DMS79 (cell line): Measurements from ENCODE around the gene TAF15.
A peak's percentile ranks its signal among the peaks of the same experiment; 100 is the strongest.

Experiments
- DNase-seq: peaks from one replicate; lab custom pipeline; 2025; lab: John Stamatoyannopoulos, UW

Gene TAF15

DNA sequence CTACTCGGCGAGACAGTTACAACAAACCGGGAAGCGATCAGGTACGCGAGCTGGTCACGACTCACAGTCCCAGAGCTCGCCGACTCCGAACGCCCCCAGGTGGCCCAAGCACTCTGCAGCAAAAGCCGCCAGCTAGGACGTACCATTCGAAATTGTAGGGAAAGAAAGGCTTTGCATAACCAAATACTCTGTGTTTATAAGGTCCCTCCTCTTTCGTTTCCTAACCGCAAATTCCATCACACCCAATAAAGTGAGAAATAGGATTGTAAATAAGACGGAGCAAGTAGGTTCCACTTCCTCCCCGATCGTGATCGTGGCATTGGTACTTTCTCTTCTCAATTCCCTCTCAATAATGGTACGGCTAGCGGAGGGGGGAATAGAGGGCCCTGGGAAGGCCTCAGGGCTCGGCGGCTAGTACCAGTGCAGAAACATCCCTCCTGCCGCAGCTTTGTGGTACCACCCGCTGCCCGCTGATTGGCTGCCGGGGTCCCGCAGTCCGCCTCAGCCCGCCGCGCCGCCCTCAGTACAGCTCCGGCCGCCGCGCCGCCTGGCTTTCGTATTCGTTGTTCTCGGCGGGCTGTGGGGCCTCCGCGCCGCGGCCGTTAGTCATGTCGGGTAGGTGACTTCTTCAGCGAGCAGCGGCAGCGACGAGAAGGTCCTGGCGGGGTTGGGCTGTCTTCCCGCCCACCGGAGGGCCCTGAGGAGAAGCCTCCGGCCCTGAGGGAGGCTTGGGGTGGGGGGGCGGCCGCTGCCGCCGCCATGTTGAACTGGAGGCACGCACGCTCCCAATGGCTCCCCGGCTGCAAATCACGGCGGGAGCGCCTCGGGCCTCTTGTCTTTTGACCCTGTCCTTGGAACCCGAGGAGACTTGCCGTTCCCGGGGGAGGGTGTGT is at the start of gene TAF15:
TSS of gene TAF15 (plus strand) at position 523 of the 893 bp plus-strand sequence. CDS start at position 609, 86 bp downstream.
- DNase-seq = peak; percentile 97

- no peak for DNase-seq
Observed at GRCh38 chr17:35760587-35760986, 48.7 kb upstream of the TAF15 start, which contains the start of gene C17orf50. TSS of gene C17orf50 (plus strand) at chr17:35760887. CDS start at chr17:35760942, 55 bp downstream.

DNA sequence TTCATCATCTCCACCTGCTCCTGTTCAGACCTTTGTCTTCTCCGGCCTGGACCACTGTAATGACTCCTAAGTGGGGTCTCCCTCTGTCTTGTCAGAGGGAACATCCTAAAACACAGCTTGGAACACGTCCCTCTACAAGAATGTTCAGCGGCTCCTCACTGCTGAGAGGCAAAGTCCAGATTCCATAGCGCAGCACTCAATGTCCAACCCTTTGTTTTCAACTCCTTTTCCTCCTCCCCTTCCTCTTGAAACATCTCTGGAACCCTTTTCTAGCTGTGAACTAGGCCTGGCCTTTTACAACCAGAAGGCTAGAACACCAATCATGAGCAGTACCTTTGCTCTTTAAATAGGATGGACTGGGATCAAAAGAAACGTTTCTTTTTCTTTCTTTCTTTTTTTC is 47.7 kb upstream of the TAF15 start:
- no peak for DNase-seq

DNA sequence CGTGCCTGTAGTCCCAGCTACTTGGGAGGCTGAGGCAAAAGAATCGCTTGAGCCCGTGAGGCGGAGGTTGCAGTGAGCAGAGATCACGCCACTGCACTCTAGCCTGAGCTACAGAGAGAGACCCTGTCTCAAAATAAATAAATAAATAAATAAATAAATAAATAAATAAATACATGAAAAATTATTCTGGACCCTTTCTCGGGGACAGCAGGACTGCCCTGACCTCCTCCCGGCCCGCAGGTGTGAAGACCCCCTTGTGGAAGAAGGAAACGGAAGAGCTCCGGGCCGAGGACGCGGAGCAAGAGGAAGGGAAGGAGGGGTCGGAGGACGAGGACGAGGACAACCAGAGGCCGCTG is 45.5 kb upstream of the TAF15 start:
- DNase-seq = no peak

- DNase-seq = peak; percentile 74
Observed at GRCh38 chr17:35764123-35764991, 44.9 kb upstream of the TAF15 start.

GRCh38 chr17:35765086-35765710 is 44.1 kb upstream of the TAF15 start:
- DNase-seq = no peak

DNA sequence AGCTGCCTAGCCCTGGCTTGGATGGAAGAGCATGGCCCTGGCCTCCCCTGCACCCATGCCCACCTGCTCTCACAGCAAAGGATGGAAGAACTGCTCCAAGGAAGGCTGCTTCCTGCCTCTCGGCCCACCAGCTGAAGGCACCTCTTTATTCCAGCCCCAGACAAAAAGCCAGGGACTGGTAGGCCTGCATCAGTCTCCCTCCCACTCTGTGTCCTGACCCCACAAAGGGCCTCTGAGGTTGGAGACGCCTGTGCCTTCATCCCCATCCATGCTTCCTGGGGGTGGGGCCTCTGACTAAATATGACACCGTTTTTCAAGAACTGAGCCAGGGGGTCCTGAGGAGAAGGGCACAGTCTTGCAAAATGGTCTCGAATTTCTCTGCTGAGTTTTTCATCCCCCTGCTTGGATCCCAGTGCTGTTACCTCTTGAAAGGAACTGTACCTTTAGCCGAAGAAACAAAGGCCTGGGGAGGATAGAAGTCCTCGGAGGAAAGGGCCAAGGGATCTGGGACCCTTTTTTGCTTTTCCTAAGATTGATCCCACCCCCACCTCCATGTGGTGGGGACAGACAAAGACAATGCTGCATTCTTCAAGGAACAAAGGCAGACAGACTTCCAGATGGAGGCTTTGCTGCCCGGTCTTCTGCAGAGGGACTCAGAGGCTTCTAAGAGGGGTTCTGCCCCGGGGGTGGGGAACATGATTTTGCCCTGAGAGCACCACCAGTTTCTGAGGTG is 43.4 kb upstream of the TAF15 start:
- no peak for DNase-seq

- DNase-seq = no peak
Observed at GRCh38 chr17:35766489-35766877, 42.8 kb upstream of the TAF15 start.

DNA sequence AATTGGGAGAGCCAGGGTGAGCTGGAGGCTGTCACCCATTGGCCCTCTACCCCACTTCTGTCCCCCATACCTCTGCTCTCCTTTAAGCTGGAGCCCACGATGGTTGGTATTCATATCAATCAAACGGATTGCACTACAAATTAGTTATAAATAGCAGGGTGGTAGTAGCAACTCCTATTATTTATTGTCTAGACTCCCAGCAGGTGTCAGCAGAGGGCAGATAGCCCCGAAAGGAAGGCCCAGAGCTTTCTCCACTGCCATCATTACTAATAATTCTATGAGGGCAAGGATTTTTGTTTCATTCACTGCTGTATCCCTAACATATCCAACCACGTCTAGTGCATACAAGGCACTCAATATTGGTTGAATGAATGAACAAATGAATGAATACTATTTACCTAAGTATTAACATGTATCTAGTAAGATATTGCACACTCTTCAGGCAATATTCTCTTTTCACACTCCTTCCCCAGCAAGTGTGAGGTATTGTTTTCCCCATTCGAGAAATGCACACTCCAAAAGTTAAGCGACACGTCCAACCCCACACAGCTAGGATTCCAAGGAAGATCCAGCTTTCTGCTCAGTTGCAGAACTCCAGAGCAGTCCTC is 42.3 kb upstream of the TAF15 start:
- DNase-seq = no peak

DNA sequence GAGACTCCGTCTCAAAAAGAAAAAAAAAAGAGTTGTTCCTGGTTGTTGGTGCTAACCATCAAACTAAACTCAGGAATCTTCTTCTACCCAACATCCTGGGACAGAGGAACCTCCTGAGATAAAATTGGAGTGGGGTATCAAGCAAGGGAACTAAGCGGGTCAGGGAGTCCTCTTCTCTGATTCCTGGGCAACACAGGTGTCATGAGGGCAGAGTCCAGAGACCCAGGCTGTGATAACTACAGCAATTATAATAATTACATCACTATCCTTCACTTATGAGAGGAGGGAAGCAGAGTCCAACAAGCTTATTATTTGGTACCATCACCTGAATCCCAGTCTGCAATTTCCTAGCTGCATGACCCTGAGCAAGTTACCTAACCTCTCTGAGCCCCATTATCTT is 40.5 kb upstream of the TAF15 start:
- DNase-seq = no peak

DNA sequence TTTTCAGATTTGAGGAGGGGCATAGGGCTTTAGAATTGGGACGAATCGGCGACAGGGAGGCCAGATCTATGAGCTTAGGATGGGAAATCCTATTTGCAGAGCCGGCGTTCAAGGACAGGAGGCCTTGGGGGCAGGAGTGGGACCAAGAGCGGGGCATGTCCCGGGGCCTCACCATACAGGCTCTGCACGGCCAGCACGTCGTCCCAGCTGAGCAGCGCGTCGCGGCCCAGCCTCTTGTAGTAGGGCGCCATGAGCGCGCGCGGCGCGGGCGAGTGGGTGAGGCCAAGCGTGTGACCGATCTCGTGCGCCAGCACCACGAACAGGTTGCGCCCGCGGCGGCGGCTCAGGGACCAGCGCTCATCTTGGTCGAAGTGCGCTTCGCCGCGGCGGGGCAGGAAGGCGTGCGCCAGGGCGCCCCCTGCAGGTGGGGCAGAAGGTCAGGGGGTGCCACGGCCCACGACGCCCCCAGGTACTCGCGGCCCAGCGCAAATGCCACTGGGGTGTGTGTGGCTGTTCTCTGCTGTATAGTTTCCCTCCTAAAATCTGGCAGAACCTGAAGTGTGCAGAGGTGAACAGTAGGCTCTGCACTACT is 39.3 kb upstream of the TAF15 start:
- no peak for DNase-seq

- DNase-seq = no peak
Observed at GRCh38 chr17:35773129-35773528, 36.2 kb upstream of the TAF15 start.

DNA sequence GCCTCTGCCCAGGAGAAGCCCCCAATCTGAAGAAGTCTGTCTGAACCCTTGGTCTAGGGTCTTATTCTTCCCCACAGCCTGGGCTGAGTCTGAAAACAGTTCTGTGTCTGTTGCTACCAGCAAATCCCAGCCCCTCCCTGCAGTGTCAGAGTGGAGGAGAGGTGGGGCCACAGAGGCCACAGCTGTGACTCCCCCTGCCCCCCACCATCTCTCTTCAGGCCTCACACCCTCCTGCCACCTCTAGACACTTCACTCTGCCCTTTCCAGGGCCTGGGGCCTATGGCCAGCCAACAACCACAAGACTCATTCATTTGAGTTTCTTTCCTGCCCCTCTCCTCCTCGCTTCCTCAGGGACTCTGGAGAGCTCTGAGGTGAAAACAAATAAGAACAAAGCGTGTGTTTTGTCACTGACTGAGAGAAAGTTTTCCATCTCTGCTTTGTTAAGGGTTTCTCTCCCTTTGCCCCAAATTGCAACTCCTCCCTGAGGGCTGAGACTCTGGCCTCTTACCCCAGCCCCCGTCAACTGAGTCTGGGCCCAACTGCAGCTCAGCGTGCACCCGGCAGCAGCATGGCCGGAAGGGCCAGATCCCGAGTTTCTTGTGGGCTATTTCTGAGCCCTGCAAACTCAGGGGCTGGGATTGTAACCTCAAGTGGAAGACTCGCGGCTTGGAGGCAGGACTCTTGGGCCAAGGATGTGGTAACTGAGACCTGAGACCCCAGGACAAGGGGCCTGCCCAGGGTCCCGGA is 35.4 kb upstream of the TAF15 start:
- no peak for DNase-seq

GRCh38 chr17:35774499-35774898 is 34.8 kb upstream of the TAF15 start:
- no peak for DNase-seq

DNA sequence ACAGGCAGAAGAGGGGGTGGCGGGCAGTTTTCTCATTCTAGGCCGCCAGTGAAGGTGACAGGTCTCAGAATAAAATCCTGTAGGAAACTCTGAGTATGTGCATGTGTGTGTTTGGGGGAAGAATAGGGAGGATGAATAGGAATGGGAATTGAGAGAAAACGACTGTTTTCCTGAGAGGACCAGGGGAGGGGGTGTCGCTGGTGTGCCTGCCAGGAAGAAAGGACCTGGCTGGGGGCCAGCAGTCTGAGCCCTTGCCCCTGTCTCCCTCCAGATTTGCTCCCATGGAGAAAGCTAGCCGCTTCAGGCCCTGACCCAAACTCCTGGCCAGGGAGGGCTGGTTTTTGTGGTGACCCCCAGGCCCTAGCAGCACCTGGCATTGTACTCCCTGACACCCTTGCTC is 34.2 kb upstream of the TAF15 start:
- no peak for DNase-seq

DNA sequence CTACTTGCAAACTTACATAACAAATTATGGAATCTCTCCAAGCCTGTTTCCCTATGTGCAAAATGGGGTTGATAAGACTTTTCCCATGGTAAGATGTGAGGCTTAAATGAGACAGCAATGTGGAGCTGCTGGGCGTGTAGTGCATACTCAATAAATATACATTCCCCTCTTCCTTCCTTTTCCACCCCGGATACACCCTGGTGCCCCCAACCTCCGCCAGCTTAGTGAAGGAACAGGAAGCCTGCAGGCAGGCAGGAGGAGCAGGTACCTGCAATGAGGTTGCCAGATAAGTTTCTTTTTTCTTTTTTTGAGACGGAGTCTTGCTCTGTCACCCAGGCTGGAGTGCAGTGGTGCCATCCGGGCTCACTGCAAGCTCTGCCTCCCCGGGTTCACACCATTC is 33.7 kb upstream of the TAF15 start:
- no peak for DNase-seq

DNA sequence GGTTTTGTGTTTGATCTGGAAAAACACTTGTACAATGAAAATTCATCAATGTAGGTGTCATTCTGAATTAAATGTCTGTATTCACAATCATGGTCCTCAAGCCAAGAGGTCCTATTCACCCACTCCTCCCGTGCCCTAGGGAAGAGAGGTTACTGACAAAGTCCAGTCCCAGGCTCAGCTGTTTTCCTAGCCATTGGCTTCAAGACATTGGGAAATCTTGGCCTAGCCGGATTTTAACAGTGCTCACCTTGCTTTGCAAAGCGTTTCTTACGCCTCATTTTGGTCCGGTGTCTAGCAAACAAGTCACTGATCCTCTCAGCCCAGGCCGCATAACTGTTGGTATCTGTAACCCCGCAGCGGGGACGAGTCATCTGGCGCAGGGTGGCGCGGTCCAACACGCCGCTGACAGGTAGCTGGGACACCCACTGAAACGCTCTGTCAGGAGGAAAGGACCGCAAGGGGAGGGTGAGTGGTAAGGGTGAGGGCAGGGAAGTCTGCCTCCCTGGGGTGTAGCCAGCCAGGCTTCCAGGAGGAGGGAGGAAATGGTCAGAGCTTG is 30.6 kb upstream of the TAF15 start:
- no peak for DNase-seq

GRCh38 chr17:35780950-35781349 is 28.3 kb upstream of the TAF15 start:
- no peak for DNase-seq

DNA sequence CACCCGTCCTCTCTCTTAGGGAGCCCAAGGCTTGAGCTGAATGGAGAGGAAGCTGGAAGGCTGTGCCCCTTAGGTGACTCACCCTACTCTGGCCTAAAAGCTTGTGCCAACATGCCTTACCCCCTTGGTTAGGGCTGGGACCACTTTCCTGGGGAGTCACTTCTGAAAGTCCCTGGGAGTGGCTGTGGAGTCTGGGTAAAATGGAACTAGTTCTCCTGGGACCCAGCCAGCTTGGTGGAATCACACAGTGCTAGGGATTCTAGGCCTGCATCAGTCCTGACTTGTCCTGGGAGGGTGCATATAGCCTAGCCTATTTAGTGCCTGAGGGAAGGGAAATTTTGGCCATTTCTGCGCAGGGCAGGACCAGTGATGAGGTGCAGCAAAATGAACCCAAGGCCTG is 24.4 kb upstream of the TAF15 start:
- DNase-seq = no peak

GRCh38 chr17:35786941-35787432 is 22.3 kb upstream of the TAF15 start:
- DNase-seq = no peak
